Head of caudate nucleus (tissue), 42 donors: Measurements from ENCODE around the gene LHX4.
A peak's percentile ranks its signal among the peaks of the same experiment; 100 is the strongest.

Experiments used
- DNase-seq, 42 donors: peaks; one replicate each; pipeline versions ENCODE4 v3.0.0 to v3.0.0-alpha.2; 2020 to 2021; ENCODE audit warnings: mixed read lengths in 7 of 42
- intact Hi-C: fragments of 100-400 bp; cut with DNase I; formaldehyde crosslinking; loops from one replicate; pipeline ENCODE4 v1.15.0; 2022

The LHX4 gene

GRCh38 chr1:180278194-180278515 lies 48.1 kb downstream of the LHX4 start:
- peak in 2 of 42 donors; percentile 17 to 35 for DNase-seq
- intact Hi-C loops = no loop called here

- DNase-seq = peak in 1 of 42 donors; percentile 35
- intact Hi-C loops = no loop called here
Observed at GRCh38 chr1:180278596-180279395, 48.7 kb downstream of the LHX4 start.

DNA sequence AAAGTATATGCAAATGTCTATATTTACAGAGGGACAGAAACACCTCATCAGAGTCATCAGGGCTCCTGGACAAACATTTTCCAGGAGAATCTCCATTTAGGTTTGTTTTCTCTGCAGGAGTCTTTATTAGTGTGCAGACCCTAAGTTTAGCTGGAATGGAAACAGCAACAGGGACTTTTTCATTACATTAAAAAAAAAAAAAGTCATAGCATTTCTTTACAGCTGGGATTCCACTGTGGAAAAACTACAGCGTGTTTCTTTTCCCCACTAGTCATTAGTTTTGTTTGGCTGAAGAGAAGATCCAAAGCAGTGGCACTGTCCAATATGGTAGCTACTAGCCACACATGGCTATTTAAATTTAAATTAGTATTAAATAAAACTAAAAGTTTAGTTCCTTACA lies 49.6 kb downstream of the LHX4 start:
- intact Hi-C loops = no loop called here
- DNase-seq = no peak

DNA sequence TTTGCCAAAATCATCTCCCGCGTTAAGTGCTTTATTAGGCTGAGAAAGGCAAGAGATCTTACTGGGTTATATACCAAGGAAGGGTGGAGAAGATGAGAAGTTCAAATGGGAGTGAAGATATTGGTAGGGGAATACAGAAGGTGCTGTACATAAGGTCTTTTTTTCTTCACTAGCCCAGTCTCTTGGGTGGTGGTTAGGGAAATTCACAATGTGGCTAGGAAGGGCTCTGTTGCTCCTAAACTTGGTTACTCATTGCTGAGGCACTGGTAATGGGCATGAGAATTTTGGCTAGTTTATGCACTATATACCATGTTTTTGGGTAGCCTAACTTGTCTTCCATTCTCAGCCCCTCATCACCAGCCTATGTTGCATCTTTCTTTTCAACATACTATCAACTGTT lies 50.6 kb downstream of the LHX4 start:
- intact Hi-C loops = no loop called here
- DNase-seq = no peak

GRCh38 chr1:180281490-180281889 lies 51.4 kb downstream of the LHX4 start:
- intact Hi-C loops = no loop called here

GRCh38 chr1:180282401-180283044 lies 52.5 kb downstream of the LHX4 start:
- intact Hi-C loops = no loop called here
- DNase-seq = no peak

More at GRCh38 chr1:180281490-180281889, 51.4 kb downstream of the LHX4 start:
- no peak for DNase-seq

DNA sequence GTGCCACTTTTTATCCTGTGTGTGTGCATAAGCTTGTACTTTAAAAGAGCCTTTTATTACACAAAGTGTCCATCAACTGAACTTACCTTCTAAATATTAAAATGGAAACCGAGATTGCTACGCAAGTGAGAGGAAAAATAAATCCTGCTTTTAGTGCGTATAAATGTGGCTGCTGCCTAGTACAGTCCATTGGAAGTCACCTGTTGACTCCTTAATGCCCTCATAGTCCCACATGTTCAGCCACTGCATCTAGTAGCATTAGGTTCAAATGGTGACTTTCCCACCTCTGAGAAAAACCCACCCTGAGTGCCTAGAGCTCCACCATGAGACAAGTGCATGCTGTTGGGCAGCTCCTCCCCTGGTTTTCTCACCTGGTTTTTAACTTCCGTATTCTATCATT lies 53.0 kb downstream of the LHX4 start:
- intact Hi-C loops = no loop called here
- no peak for DNase-seq

- no peak for DNase-seq
- intact Hi-C loops = no loop called here
Observed at GRCh38 chr1:180286417-180286816, 56.4 kb downstream of the LHX4 start.

DNA sequence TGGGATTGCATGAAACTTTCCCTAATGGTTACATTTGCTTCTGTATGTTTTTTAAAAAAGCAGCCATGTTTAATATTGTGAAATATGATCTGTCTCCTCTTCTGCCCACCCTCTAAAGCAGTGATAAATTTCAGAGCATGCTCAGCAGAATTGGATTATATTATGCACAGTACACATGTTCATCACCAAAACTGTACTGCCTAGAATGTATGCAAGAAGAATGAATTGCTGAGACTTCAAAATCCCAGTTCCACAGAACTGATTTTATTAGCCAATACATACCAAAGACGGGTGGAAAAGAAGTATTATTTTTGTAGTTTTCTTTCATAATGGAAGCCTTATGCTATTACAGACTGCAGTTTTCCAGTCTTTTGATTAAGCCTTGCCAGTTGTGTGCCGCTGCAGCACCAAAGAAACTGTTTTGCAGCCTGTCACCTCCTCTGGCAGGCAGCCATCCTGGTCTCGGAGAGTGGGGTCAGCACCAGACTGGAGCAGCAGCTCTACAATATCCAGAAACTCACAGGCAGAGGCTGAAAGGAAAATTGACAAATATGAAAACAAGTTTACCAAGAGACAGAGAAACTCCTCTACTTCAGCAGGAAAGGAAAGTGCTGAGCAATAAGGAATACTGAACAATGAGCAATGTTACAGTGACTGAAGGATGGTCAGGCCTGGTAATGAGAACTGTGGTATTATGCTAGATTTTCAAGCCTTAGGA lies 58.1 kb downstream of the LHX4 start:
- intact Hi-C loops = no loop called here
- peak in 6 of 42 donors; percentile 21 to 69 (median 33) for DNase-seq

DNA sequence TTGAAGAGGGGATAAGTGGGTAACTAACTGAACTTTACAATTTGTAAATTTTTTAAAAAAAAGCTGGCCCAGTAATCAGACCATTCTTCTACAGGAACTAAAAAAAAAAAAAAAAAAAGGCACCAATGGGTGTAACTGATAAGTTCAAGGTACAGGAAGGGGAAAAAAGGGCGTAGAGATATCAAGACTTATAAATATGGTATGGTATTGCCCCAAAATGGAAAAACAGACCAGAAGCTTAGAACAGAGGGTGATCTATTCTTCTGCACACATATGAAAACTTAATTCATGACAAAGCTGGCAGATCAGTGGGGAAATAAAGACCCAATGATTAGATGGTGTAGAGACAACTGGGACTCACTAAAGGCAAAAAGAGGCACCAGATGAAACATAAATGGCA lies 58.9 kb downstream of the LHX4 start:
- no peak for DNase-seq
- intact Hi-C loops = no loop called here

- intact Hi-C loops = no loop called here
- DNase-seq = no peak
Observed at GRCh38 chr1:180290265-180291001, 60.4 kb downstream of the LHX4 start.

DNA sequence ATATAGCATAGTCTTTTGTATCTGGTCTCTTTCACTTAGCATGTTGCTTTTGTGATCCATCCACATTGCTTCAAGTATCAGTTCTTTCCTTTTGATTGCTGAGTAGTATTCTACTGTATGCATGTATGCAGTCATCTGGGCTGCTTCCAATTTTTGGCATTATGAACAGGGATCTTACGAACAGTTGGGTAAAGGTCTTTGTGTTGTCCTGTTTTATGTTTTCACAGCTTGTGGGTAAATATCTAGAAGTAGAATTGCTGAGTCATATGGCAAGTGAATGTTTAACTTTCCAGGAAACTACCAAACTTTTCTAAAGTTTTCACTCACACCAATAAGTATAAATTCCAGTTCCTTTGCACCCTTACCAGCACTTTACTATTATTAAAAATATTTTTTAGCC lies 60.9 kb downstream of the LHX4 start:
- DNase-seq = no peak
- intact Hi-C loops = no loop called here

DNA sequence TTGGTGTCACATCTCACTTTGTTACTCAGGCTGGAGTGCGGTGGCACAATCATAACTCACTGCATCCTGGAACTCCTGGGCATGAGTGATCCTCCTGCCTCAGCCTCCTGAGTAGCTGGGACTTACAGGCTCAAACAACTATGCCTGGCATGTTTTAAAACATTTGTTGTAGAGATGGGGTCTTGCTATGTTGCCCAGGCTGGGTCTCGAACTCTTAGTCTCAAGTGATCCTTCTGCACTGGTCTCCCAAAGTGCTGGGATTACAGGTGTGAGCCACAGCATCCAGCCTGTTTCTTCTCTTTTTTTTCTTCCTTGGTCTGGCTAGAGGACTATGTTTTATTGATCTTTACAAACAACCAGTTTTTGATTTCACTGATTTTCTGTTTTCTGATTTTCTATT lies 64.6 kb downstream of the LHX4 start:
- intact Hi-C loops = no loop called here
- DNase-seq = no peak

DNA sequence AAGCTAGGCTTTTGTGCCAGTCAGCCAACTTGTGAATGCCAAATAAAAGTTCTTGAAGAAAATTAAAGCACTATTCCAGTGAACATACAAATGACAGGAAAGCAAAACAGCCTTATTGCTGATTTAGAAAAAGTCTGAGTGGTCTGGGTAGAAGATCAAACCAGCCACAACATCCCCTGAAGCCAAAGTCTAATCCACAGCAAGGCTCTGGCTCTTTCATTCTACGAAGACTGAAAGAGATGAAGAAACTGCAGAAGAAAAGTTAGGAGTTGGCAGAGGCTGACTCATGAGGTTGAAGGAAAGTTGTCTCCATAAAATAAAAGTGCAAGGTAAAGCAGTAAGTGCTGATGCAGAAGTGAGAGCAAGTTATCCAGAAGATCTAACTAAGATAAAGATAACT lies 65.9 kb downstream of the LHX4 start:
- DNase-seq = no peak
- intact Hi-C loops = no loop called here

DNA sequence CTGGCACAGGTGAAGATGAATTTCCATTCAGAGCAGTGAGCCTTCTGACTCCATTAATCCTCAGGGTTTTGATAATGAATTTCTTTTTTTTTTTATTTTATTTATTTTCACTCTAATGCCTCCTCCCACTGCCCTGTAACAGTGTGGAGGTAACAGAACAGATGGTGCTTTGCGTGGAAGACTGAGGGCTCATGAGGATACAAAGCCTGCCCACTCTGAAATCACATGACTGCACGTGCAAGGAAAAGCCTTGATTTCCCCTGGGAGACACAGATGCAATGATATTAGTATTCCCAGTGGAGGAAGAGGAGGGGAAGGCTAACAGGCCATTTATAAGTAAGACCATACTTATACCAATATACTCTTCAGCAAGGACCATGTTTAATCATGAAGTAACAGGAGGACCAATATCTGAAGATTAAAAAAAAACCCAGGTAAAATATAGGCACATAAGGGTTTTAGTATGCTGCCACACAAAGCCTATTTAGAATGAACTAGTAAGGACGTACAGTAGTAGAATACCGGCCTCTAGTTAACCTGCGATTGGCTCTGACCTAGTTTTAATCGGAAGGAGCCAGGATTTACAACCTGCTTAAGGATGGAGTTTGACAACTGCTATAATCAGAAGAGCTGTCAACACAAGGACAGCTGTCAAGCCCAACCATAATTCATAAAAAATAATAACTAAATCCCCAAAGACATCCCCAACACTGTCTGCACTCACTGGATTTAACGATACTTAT lies 69.6 kb downstream of the LHX4 start:
- intact Hi-C loops = no loop called here
- no peak for DNase-seq

DNA sequence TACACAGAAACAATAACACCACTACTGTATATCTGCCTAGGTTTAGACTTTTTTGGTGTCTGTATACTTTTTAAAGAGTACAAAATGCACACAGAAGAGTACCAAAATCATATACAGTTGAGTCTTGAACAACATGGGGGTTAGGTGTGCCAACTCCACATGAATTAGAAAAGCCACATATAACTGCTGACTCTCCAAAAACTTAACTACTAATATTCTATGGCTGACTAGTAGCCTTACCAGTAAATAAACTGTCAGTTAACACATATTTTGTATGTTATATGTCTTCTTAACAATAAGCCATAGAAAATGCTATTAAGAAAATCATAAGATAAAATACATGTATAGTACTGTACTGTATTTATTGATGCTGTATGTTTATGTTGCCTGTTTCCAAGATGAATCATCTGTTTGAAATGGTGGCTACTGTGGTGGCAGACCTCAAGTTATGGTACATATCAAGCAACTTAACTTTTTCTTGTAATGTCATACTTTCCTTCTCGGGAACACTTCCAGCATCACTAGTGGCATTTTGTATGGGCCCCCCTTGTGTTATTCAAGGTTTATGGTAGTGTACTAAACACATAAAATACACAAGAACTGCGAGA lies 71.2 kb downstream of the LHX4 start:
- intact Hi-C loops = no loop called here
- DNase-seq = no peak

DNA sequence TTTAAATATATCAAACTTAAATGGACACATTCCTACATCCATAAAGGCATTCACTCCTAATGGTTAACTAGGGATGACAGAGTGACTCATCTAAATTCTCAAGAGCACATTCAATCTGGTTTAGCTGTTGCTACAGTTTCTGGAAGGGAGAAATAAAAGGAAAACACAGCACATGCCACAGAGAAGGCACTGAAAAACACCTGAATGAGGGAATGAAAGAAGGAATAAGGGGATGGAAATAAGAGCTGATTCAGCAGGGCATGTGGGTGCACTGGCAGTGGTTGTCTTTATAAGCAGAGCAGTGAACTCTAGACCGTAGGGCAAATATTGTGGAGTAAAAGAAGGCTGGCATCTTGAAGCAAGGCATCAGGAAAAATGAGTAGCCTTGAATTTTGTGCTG lies 79.3 kb downstream of the LHX4 start:
- intact Hi-C loops = no loop called here
- no peak for DNase-seq

GRCh38 chr1:180310095-180310494 lies 80.0 kb downstream of the LHX4 start:
- DNase-seq = no peak
- intact Hi-C loops = no loop called here
